Vagina (tissue), 2 donors: Measurements from ENCODE around the gene MPHOSPH8. TPM values are rescaled to one million over a fixed set of nuclear protein-coding genes. Genes with fewer than 3 reads are reported as not detected.
A peak's percentile ranks its signal among the peaks of the same experiment; 100 is the strongest.
"Not testable (repeated sequence)": the region's sequence is repeated elsewhere in the genome, so short reads cannot be mapped to it uniquely, and the experiment has no call there.

Experiments used
- DNase-seq, 2 donors: peaks; one replicate each; pipeline ENCODE4 v3.0.0-alpha.2; 2017; ENCODE audit errors: extremely low spot score in 2 of 2
- H3K27ac ChIP-seq: fragments of 200-600 bp; sonication (generic); one replicate; pipeline ENCODE4 v1.5.1; 2019
- H3K27me3 ChIP-seq: fragments of 200-600 bp; sonication (generic); one replicate; pipeline ENCODE4 v1.5.1; 2019
- H3K36me3 ChIP-seq, 2 donors: fragments of 200-600 bp; sonication (generic); one replicate each; pipeline ENCODE4 v1.5.1; 2017 to 2019
- H3K4me1 ChIP-seq: fragments of 200-600 bp; sonication (generic); one replicate; pipeline ENCODE4 v1.5.1; 2019
- H3K4me3 ChIP-seq, 2 donors: fragments of 200-600 bp; sonication (generic); 1 replicate in 1 of 2; 2 replicates in 1 of 2; pipeline ENCODE4 v1.5.1; 2016 to 2019
- H3K9me3 ChIP-seq: fragments of 200-600 bp; sonication (generic); one replicate; pipeline ENCODE4 v1.5.1; 2019
- POLR2A ChIP-seq, 2 donors: fragments of 450-650 bp; IDR thresholded peaks; one replicate each; pipeline ENCODE4 v1.6.1; 2017; ENCODE audit warnings: antibody characterized with exemption in 2 of 2, mild to moderate bottlenecking in 2 of 2, moderate library complexity in 2 of 2
- POLR2AphosphoS5 ChIP-seq, 2 donors: sonication (generic); formaldehyde crosslinking; IDR thresholded peaks; one replicate each; pipeline ENCODE4 v1.9.0; 2017; ENCODE audit warnings: antibody characterized with exemption in 2 of 2, mild to moderate bottlenecking in 2 of 2, low read depth in 1 of 2; ENCODE audit not compliant: insufficient read depth in 1 of 2
- intact Hi-C: fragments of 100-400 bp; cut with DNase I; formaldehyde crosslinking; loops from one replicate; pipeline ENCODE4 v1.15.1; 2023
- total RNA-seq: library from RNA; depleted of rRNA; stranded (reverse); fragments of >200 nt; gene quantifications from one replicate; pipeline ENCODE4 v1.2.3, GENCODE V29; 2016
- TF ChIP-seq, protein P1 (sequence below), 3 experiments: fragments of 450-650 bp in 2 of 3; fragments of 200-600 bp in 1 of 3; sonication (generic) in 1 of 3; IDR thresholded peaks; one replicate each; pipeline ENCODE4 v1.5.1; 2017 to 2019; ENCODE audit warnings: antibody characterized with exemption in 3 of 3, mild to moderate bottlenecking in 2 of 3, moderate library complexity in 2 of 3

The MPHOSPH8 gene
- total RNA-seq, 1 donor from 2014 or later: 22.8 TPM

GRCh38 chr13:19624265-19624664 lies 9.2 kb upstream of the MPHOSPH8 start:
- Histone ChIP-seq H3K4me3 (no peak overlapping the region), H3K9me3 (no peaks in the 10 kb centered on the region), H3K27ac (no peak overlapping the region), H3K27me3 (no peaks in the 10 kb centered on the region), H3K36me3 (no peaks in the 10 kb centered on the region), H3K4me1 (no peaks in the 10 kb centered on the region)
- DNase-seq: no peak
- intact Hi-C loops: no loop called here
- TF ChIP-seq POLR2A (IDR thresholded peaks at IDR 0.05) (no peak), POLR2AphosphoS5 (IDR thresholded peaks at IDR 0.05; ENCODE audit: insufficient read depth in 1 of 2, low read depth in 1 of 2) (no peak)
- TF ChIP-seq, protein P1, sequence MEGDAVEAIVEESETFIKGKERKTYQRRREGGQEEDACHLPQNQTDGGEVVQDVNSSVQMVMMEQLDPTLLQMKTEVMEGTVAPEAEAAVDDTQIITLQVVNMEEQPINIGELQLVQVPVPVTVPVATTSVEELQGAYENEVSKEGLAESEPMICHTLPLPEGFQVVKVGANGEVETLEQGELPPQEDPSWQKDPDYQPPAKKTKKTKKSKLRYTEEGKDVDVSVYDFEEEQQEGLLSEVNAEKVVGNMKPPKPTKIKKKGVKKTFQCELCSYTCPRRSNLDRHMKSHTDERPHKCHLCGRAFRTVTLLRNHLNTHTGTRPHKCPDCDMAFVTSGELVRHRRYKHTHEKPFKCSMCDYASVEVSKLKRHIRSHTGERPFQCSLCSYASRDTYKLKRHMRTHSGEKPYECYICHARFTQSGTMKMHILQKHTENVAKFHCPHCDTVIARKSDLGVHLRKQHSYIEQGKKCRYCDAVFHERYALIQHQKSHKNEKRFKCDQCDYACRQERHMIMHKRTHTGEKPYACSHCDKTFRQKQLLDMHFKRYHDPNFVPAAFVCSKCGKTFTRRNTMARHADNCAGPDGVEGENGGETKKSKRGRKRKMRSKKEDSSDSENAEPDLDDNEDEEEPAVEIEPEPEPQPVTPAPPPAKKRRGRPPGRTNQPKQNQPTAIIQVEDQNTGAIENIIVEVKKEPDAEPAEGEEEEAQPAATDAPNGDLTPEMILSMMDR (IDR thresholded peaks at IDR 0.05): no peak

- H3K9me3 ChIP-seq: no peaks in the 10 kb centered on the region
- H3K27ac ChIP-seq: peak overlapping the region; percentile 95
- no peak for TF ChIP-seq POLR2AphosphoS5 (IDR thresholded peaks at IDR 0.05; ENCODE audit: insufficient read depth in 1 of 2, low read depth in 1 of 2)
- TF ChIP-seq POLR2A (IDR thresholded peaks at IDR 0.05): no peak
- no peaks in the 10 kb centered on the region for H3K36me3 ChIP-seq
- intact Hi-C loops: no loop called here
- H3K27me3 ChIP-seq: no peaks in the 10 kb centered on the region
- H3K4me3 ChIP-seq: peak overlapping the region; percentile 57 to 96
- peaks cover 33% of the 10 kb centered on the region for H3K4me1 ChIP-seq
- no peak for DNase-seq
These were observed 462 bp upstream of the MPHOSPH8 start for GRCh38 chr13:19632915-19633478.

- peaks cover 33% of the 10 kb centered on the region for H3K4me1 ChIP-seq
- intact Hi-C loops: loop anchor here (2.0 kb wide), 1 partner anchor 229 kb away; the partner anchor contains the start of gene ZMYM5
- no peaks in the 10 kb centered on the region for H3K9me3 ChIP-seq
- peak overlapping the region; percentile 95 for H3K27ac ChIP-seq
- no peak for DNase-seq
- no peaks in the 10 kb centered on the region for H3K36me3 ChIP-seq
- peak overlapping the region; percentile 57 to 96 for H3K4me3 ChIP-seq
- TF ChIP-seq, protein P1 (IDR thresholded peaks at IDR 0.05): no peak
- TF ChIP-seq POLR2A (IDR thresholded peaks at IDR 0.05): no peak
- peak in 1 of 2 donors; percentile 5 for TF ChIP-seq POLR2AphosphoS5 (IDR thresholded peaks at IDR 0.05; ENCODE audit: insufficient read depth in 1 of 2, low read depth in 1 of 2)
- H3K27me3 ChIP-seq: no peaks in the 10 kb centered on the region
These were observed 839 bp downstream of the MPHOSPH8 start for GRCh38 chr13:19634256-19634740.

DNA sequence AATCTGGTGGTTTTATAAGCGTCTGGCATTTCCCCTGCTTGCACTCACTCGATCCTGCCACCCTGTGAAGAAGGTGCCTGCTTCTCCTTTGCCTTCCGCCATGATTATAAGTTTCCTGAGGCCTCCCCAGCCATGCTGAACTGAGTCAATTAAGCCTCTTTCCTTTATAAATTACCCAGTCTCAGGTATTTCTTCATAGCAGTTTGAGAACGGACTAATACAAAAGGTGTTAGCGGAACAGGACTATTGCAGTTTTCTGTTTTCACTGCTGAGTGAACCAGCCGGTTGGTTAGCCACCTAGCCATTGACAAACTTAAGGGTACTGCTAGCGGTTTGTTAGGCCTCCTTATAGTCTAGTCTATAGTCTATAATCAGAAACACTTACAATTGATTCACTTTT lies 2.5 kb downstream of the MPHOSPH8 start:
- not testable (repeated sequence) for H3K27ac ChIP-seq, H3K36me3 ChIP-seq, DNase-seq, H3K4me3 ChIP-seq, H3K27me3 ChIP-seq, H3K9me3 ChIP-seq
- intact Hi-C loops: loop anchor here (2.0 kb wide), 1 partner anchor 227 kb away; the partner anchor contains the start of gene ZMYM5
- H3K4me1 ChIP-seq: peaks cover 33% of the 10 kb centered on the region

DNA sequence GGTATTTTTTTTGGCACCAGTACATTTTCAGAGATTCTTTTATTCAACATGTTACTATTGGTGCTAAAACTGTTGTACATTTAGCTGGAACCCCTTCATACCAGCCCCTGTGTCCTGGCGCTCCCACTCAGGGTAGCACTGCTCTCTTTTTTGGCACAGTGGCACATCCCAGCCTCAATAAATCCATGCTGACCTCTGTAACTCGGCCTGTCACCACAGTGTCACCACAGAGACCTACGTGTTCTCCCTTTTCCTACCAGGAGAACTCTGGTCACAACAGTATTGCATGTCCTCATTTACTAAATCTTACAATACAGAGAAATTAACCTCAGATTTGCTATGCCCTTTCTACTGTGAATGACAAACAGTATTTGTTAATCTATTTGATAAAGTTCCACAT lies 10.2 kb downstream of the MPHOSPH8 start:
- intact Hi-C loops: no loop called here
- no peak overlapping the region for H3K4me3 ChIP-seq
- H3K4me1 ChIP-seq: peaks cover 13% of the 10 kb centered on the region
- no peak overlapping the region for H3K27ac ChIP-seq
- H3K9me3 ChIP-seq: no peaks in the 10 kb centered on the region
- DNase-seq: no peak
- peaks cover 0 to 37% of the 10 kb centered on the region in 2 donors for H3K36me3 ChIP-seq
- no peaks in the 10 kb centered on the region for H3K27me3 ChIP-seq
- TF ChIP-seq POLR2AphosphoS5 (IDR thresholded peaks at IDR 0.05; ENCODE audit: insufficient read depth in 1 of 2, low read depth in 1 of 2): no peak
- TF ChIP-seq, protein P1 (IDR thresholded peaks at IDR 0.05): no peak
- TF ChIP-seq POLR2A (IDR thresholded peaks at IDR 0.05): no peak

DNA sequence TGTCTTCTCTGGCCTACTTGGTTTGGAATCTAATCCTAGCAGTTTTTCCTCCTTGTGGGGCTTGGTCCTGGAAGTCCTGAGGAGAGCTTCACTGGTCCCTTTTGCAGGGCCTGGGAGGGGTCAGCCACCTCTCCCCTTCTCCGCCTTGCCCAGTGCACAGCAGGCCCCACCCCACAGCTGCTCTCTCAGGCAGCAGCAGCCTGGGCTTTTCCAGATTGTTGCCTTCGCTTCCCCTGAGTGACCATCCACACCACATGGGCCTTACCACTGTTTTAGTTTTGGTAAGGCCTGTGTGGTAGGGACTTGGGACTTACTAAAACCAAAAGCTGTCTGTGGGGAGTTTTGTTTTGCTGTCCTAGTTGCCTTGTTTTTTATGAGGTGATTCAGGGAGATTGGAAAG lies 11.5 kb downstream of the MPHOSPH8 start:
- intact Hi-C loops: no loop called here
- H3K27ac ChIP-seq: no peak overlapping the region
- TF ChIP-seq POLR2AphosphoS5 (IDR thresholded peaks at IDR 0.05; ENCODE audit: insufficient read depth in 1 of 2, low read depth in 1 of 2) (no peak), POLR2A (IDR thresholded peaks at IDR 0.05) (no peak)
- TF ChIP-seq, protein P1 (IDR thresholded peaks at IDR 0.05): no peak
- DNase-seq: no peak
- peaks cover 0 to 50% of the 10 kb centered on the region in 2 donors for H3K36me3 ChIP-seq
- H3K9me3 ChIP-seq: no peaks in the 10 kb centered on the region
- peaks cover 13% of the 10 kb centered on the region for H3K4me1 ChIP-seq
- no peak overlapping the region for H3K4me3 ChIP-seq
- no peaks in the 10 kb centered on the region for H3K27me3 ChIP-seq
